Upper lobe of left lung (tissue), 4 donors: ENCODE measurements around the gene CENPO.

Experiments
- EP300 ChIP-seq, 4 donors: sonication (generic); formaldehyde crosslinking; IDR thresholded peaks; one replicate each; pipeline ENCODE4 v1.5.1; 2017; ENCODE audit warnings: antibody characterized with exemption in 4 of 4, control low read depth in 2 of 4
- POLR2A ChIP-seq, 4 donors: fragments of 450-650 bp; IDR thresholded peaks; one replicate each; pipeline ENCODE4 v1.5.1; 2016 to 2017; ENCODE audit warnings: antibody characterized with exemption in 4 of 4, mild to moderate bottlenecking in 2 of 4
- POLR2AphosphoS5 ChIP-seq, 2 donors: sonication (generic); formaldehyde crosslinking; IDR thresholded peaks; one replicate each; pipeline ENCODE4 v1.5.1; 2017; ENCODE audit warnings: antibody characterized with exemption in 2 of 2
- TF ChIP-seq, protein P1 (sequence below), 6 experiments: fragments of 450-650 bp in 4 of 6; fragments of 200-600 bp in 2 of 6; sonication (generic) in 2 of 6; IDR thresholded peaks; one replicate each; pipeline ENCODE4 v1.5.1; 2016 to 2019; ENCODE audit warnings: antibody characterized with exemption in 6 of 6

- TF ChIP-seq POLR2AphosphoS5 (IDR thresholded peaks at IDR 0.05) (no peak), POLR2A (IDR thresholded peaks at IDR 0.05) (no peak), EP300 (IDR thresholded peaks at IDR 0.05) (no peak)
- TF ChIP-seq, protein P1, sequence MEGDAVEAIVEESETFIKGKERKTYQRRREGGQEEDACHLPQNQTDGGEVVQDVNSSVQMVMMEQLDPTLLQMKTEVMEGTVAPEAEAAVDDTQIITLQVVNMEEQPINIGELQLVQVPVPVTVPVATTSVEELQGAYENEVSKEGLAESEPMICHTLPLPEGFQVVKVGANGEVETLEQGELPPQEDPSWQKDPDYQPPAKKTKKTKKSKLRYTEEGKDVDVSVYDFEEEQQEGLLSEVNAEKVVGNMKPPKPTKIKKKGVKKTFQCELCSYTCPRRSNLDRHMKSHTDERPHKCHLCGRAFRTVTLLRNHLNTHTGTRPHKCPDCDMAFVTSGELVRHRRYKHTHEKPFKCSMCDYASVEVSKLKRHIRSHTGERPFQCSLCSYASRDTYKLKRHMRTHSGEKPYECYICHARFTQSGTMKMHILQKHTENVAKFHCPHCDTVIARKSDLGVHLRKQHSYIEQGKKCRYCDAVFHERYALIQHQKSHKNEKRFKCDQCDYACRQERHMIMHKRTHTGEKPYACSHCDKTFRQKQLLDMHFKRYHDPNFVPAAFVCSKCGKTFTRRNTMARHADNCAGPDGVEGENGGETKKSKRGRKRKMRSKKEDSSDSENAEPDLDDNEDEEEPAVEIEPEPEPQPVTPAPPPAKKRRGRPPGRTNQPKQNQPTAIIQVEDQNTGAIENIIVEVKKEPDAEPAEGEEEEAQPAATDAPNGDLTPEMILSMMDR (IDR thresholded peaks at IDR 0.05), result no peak
These were observed 4.4 kb upstream of the CENPO start for GRCh38 chr2:24788816-24789215.
